WTC11 (cell line): ENCODE measurements around the gene EEF2. TPM values are rescaled to one million over a fixed set of nuclear protein-coding genes. Genes with fewer than 3 reads are reported as not detected.
A peak's percentile ranks its signal among the peaks of the same experiment; 100 is the strongest.

Experiments
- ATAC-seq: fragments of 200-7000 bp; cut with Tn5 transposase; 2 replicates; pipeline ENCODE4 v1.10.0; 2021; ENCODE audit warnings: mild to moderate bottlenecking, moderate library complexity
- CTCF ChIA-PET: fragments of 300-600 bp; sonication (Branson Sonifier 250); formaldehyde crosslinking; loops from one replicate; lab custom pipeline; 2021; ENCODE audit warnings: antibody characterized with exemption; lab: Charles Lee
- POLR2A ChIA-PET: fragments of 350-600 bp; sonication (Branson Sonifier 250); formaldehyde crosslinking; loops from one replicate; lab custom pipeline; 2021; ENCODE audit warnings: antibody characterized with exemption; lab: Charles Lee
- DNase-seq: peaks from one replicate; pipeline ENCODE4 v3.0.0; 2021; ENCODE audit warnings: low spot score
- H3K27ac Mint-ChIP-seq: 2 replicates; pipeline ENCODE4 v1.8.0; 2021; ENCODE audit warnings: mixed read lengths
- H3K27me3 Mint-ChIP-seq: 2 replicates; pipeline ENCODE4 v1.8.0; 2021; ENCODE audit warnings: low read depth, mild to moderate bottlenecking, moderate library complexity, mixed read lengths
- H3K36me3 Mint-ChIP-seq: 2 replicates; pipeline ENCODE4 v1.8.0; 2021; ENCODE audit warnings: mixed read lengths
- H3K4me1 Mint-ChIP-seq: 2 replicates; pipeline ENCODE4 v1.8.0; 2022; ENCODE audit warnings: mixed read lengths
- H3K4me3 Mint-ChIP-seq: 2 replicates; pipeline ENCODE4 v1.8.0; 2021; ENCODE audit warnings: mild to moderate bottlenecking, moderate library complexity, mixed read lengths
- H3K9me3 Mint-ChIP-seq: 2 replicates; pipeline ENCODE4 v1.8.0; 2021; ENCODE audit warnings: mixed read lengths
- ARID4B ChIP-seq: sonication (generic); formaldehyde crosslinking; IDR thresholded peaks from 2 replicates; pipeline ENCODE4 v1.8.0; 2023; ENCODE audit warnings: missing genetic modification reagents, mild to moderate bottlenecking, borderline replicate concordance
- E2F1 ChIP-seq: sonication (generic); formaldehyde crosslinking; IDR thresholded peaks from 2 replicates; pipeline ENCODE4 v1.8.0; 2022; ENCODE audit warnings: mild to moderate bottlenecking, missing genetic modification reagents
- ELF4 ChIP-seq: sonication (generic); formaldehyde crosslinking; IDR thresholded peaks from 2 replicates; pipeline ENCODE4 v1.8.1; 2022; ENCODE audit warnings: low read depth, mild to moderate bottlenecking, moderate library complexity, missing genetic modification reagents
- FOXP4 ChIP-seq: sonication (generic); formaldehyde crosslinking; IDR thresholded peaks from 2 replicates; pipeline ENCODE4 v1.8.0; 2022; ENCODE audit warnings: mild to moderate bottlenecking, missing genetic modification reagents
- GRHL2 ChIP-seq: fragments of 250-450 bp; sonication (Bioruptor Pico); IDR thresholded peaks from 2 replicates; pipeline ENCODE4 v1.8.0; 2022; ENCODE audit warnings: mild to moderate bottlenecking, moderate library complexity; ENCODE audit not compliant: insufficient replicate concordance, severe bottlenecking
- KAT7 ChIP-seq: sonication (generic); formaldehyde crosslinking; IDR thresholded peaks from 2 replicates; pipeline ENCODE4 v1.8.1; 2023; ENCODE audit warnings: missing genetic modification reagents, mild to moderate bottlenecking, borderline replicate concordance
- NFATC4 ChIP-seq: fragments of 250-450 bp; sonication (Bioruptor Pico); IDR thresholded peaks from 2 replicates; pipeline ENCODE4 v1.9.0; 2021; ENCODE audit warnings: mild to moderate bottlenecking
- NFYB ChIP-seq: sonication (generic); formaldehyde crosslinking; conservative IDR thresholded peaks from 2 replicates; pipeline ENCODE4 v1.8.0; 2022; ENCODE audit warnings: low read depth, missing genetic modification reagents
- TEAD1 ChIP-seq: sonication (generic); formaldehyde crosslinking; IDR thresholded peaks from 2 replicates; pipeline ENCODE4 v1.8.0; 2022; ENCODE audit warnings: mild to moderate bottlenecking, missing genetic modification reagents
- ZBTB21 ChIP-seq: sonication (generic); formaldehyde crosslinking; IDR thresholded peaks from 2 replicates; pipeline ENCODE4 v1.8.1; 2023; ENCODE audit warnings: mild to moderate bottlenecking, missing genetic modification reagents, borderline replicate concordance
- ZBTB43 ChIP-seq: sonication (generic); formaldehyde crosslinking; IDR thresholded peaks from 2 replicates; pipeline ENCODE4 v1.8.1; 2023; ENCODE audit warnings: mild to moderate bottlenecking, missing genetic modification reagents
- ZNF281 ChIP-seq: sonication (generic); formaldehyde crosslinking; IDR thresholded peaks from 2 replicates; pipeline ENCODE4 v1.8.0; 2023; ENCODE audit warnings: mild to moderate bottlenecking, missing genetic modification reagents
- ZNF532 ChIP-seq: fragments of 250-450 bp; sonication (Bioruptor Pico); IDR thresholded peaks from 2 replicates; pipeline ENCODE4 v1.9.0; 2021; ENCODE audit warnings: mild to moderate bottlenecking, borderline replicate concordance
- total RNA-seq: library from RNA; stranded (reverse); gene quantifications from 3 replicates; pipeline ENCODE4 v1.2.3, GENCODE V29; 2021

Gene EEF2
- total RNA-seq, 1 experiment from 2014 or later = 3,572 TPM

- TF ChIP-seq ZNF281 (CRISPR knock-in tag) (no peak), ZNF532 (CRISPR knock-in tag) (no peak), ZBTB21 (CRISPR knock-in tag) (no peak)
Observed at GRCh38 chr19:4009990-4010807, 24.9 kb upstream of the EEF2 start (continued).

- ChIA-PET POLR2A (interaction anchor here (0.6 to 2.8 kb wide), 5 partner anchors 20 to 160 kb away, joined by 3 to 12 read pairs (median 4); partner anchors contain the start of genes EEF2 and NMRK2), CTCF (interaction anchor here (0.6 to 5.6 kb wide), 8 partner anchors 11 to 155 kb away, joined by 3 to 36 read pairs (median 4); no protein-coding TSS in a partner anchor)
- ATAC-seq = peak; percentile 12
- peak overlapping the region; percentile 88 for H3K4me3 Mint-ChIP-seq
- H3K9me3 Mint-ChIP-seq = no peaks in the 10 kb centered on the region
- H3K27ac Mint-ChIP-seq = no peak overlapping the region; the same call in 1 of the 2 replicates
- peak; percentile 40 for DNase-seq
- H3K4me1 Mint-ChIP-seq = peaks cover 14% of the 10 kb centered on the region
- H3K27me3 Mint-ChIP-seq = no peaks in the 10 kb centered on the region
- peaks cover 3% of the 10 kb centered on the region; the same call in 1 of the 2 replicates for H3K36me3 Mint-ChIP-seq
- TF ChIP-seq FOXP4 (CRISPR knock-in tag) (no peak), ELF4 (CRISPR knock-in tag) (no peak), NFATC4 (CRISPR knock-in tag) (no peak), GRHL2 (CRISPR knock-in tag) (no peak), ZBTB43 (CRISPR knock-in tag) (no peak), ZBTB21 (CRISPR knock-in tag) (no peak), E2F1 (CRISPR knock-in tag) (no peak), TEAD1 (CRISPR knock-in tag) (no peak; the same call in 1 of the 2 replicates), KAT7 (no peak), NFYB (no peak), ARID4B (no peak; the same call in 1 of the 2 replicates)
Observed at GRCh38 chr19:4007836-4008539, 22.7 kb upstream of the EEF2 start.
